PFSK-1 (cell line): ENCODE data around the gene YDJC.

Experiments
- POLR2AphosphoS5 ChIP-seq: IDR thresholded peaks from 2 replicates; pipeline ENCODE4 v1.6.1; 2012; ENCODE audit warnings: low read depth, mild to moderate bottlenecking, control low read depth, low read length, moderate library complexity
- TF ChIP-seq, protein P1 (sequence below), 2 experiments: IDR thresholded peaks; 2 replicates each; pipeline versions ENCODE4 v1.6.1 to v1.8.0; 2011 to 2012; ENCODE audit warnings: low read depth in 2 of 2, low read length in 2 of 2, control low read depth in 1 of 2, inconsistent platforms in 1 of 2, mild to moderate bottlenecking in 1 of 2, moderate library complexity in 1 of 2; ENCODE audit not compliant: insufficient read depth in 1 of 2

DNA sequence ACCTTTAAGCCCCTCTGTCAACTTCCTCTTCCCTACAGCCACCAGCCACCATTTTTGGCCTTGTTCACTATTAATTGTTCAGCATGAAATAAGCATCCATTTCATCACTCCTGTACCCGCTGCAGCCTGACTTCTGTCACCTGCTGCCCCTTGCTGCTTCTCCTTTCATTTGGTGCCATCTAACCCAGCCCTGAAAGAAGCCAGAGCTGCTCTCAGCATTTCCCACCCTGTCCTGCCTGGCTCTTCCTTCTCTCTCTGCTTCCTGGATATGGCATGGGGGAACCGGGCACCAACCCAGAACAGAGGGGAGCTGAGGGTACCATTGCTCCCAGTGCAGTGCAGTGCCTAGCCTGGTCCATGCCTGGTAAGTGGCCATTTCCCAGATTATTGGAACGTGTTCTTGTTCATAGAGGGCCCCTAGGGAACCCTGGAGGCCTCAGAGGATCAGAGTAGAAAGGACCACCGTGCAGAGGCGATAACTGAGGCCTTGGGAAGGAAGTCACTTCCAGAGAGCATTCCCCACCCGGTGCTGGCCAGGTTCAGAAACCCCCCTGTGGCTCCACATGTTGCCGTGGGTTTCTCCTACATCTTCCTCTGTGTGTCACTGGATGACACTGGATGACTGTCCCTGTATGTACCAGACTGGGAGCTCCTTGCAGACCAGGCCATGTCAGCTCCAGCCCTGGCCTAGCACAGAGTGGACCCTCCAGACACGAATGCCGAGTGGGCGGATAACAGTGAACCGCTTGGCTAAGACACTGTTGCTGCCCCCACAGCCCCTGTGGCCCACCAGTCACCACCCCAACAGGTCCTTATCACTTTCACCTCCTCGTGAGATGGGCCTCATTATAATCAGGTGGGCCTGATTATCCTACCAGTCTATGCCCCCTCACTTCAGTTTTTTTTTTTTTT is 4.7 kb downstream of the YDJC start:
- TF ChIP-seq, protein P1, sequence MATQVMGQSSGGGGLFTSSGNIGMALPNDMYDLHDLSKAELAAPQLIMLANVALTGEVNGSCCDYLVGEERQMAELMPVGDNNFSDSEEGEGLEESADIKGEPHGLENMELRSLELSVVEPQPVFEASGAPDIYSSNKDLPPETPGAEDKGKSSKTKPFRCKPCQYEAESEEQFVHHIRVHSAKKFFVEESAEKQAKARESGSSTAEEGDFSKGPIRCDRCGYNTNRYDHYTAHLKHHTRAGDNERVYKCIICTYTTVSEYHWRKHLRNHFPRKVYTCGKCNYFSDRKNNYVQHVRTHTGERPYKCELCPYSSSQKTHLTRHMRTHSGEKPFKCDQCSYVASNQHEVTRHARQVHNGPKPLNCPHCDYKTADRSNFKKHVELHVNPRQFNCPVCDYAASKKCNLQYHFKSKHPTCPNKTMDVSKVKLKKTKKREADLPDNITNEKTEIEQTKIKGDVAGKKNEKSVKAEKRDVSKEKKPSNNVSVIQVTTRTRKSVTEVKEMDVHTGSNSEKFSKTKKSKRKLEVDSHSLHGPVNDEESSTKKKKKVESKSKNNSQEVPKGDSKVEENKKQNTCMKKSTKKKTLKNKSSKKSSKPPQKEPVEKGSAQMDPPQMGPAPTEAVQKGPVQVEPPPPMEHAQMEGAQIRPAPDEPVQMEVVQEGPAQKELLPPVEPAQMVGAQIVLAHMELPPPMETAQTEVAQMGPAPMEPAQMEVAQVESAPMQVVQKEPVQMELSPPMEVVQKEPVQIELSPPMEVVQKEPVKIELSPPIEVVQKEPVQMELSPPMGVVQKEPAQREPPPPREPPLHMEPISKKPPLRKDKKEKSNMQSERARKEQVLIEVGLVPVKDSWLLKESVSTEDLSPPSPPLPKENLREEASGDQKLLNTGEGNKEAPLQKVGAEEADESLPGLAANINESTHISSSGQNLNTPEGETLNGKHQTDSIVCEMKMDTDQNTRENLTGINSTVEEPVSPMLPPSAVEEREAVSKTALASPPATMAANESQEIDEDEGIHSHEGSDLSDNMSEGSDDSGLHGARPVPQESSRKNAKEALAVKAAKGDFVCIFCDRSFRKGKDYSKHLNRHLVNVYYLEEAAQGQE (IDR thresholded peaks at IDR 0.05; ENCODE audit: insufficient read depth in 1 of 2, low read depth in 2 of 2, low read length in 2 of 2): no peak
- no peak for TF ChIP-seq POLR2AphosphoS5
